ENCODE results near the gene DST. TPM values are rescaled to one million over a fixed set of nuclear protein-coding genes. Genes with fewer than 3 reads are reported as not detected.

DST gene
- total RNA-seq, 2 experiments from 2014 or later = 1.3 to 1.7 TPM

- intact Hi-C loops (cut with micrococcal nuclease) = no loop called here
- peaks cover 2% of the 10 kb centered on the region for H3K4me1 Mint-ChIP-seq (ENCODE audit: low read depth)
Measured at GRCh38 chr6:56551409-56552120, 91.1 kb downstream of the DST start.

GRCh38 chr6:56550301-56550700 is 92.4 kb downstream of the DST start:
- no peak overlapping the region for H3K27ac Mint-ChIP-seq
- peaks cover 2% of the 10 kb centered on the region for H3K4me1 Mint-ChIP-seq (ENCODE audit: low read depth)
- DNase-seq = no peak
- intact Hi-C loops (cut with micrococcal nuclease) = no loop called here
- no peak overlapping the region for H3K4me3 Mint-ChIP-seq
- TF ChIP-seq CTCF (IDR thresholded peaks at IDR 0.05) = no peak
- no peaks in the 10 kb centered on the region for H3K36me3 Mint-ChIP-seq (ENCODE audit: low read depth)
- ChIA-PET POLR2A (no interaction called here), CTCF (interaction anchor here (1.0 kb wide), 1 partner anchor 21 kb away, joined by 3 read pairs; no protein-coding TSS in a partner anchor)
- no peaks in the 10 kb centered on the region for H3K9me3 Mint-ChIP-seq
- ATAC-seq = no peak
- no peaks in the 10 kb centered on the region for H3K27me3 Mint-ChIP-seq

More at GRCh38 chr6:56551409-56552120, 91.1 kb downstream of the DST start:
- ATAC-seq = no peak
- Mint-ChIP-seq H3K4me3 (no peak overlapping the region), H3K36me3 (ENCODE audit: low read depth) (no peaks in the 10 kb centered on the region), H3K27ac (no peak overlapping the region), H3K9me3 (no peaks in the 10 kb centered on the region), H3K27me3 (no peaks in the 10 kb centered on the region)
- ChIA-PET CTCF (interaction anchor here (1.2 to 3.1 kb wide), 2 partner anchors 18 to 83 kb away, joined by 3 to 12 read pairs; no protein-coding TSS in a partner anchor), POLR2A (no interaction called here)
- no peak for DNase-seq
- no peak for TF ChIP-seq CTCF (IDR thresholded peaks at IDR 0.05)

GRCh38 chr6:56549014-56549413 is 93.7 kb downstream of the DST start:
- TF ChIP-seq CTCF (IDR thresholded peaks at IDR 0.05) = no peak
- intact Hi-C loops (cut with micrococcal nuclease) = no loop called here
- Mint-ChIP-seq H3K4me3 (no peak overlapping the region), H3K27ac (no peak overlapping the region), H3K36me3 (ENCODE audit: low read depth) (no peaks in the 10 kb centered on the region), H3K4me1 (ENCODE audit: low read depth) (peaks cover 2% of the 10 kb centered on the region), H3K9me3 (no peaks in the 10 kb centered on the region), H3K27me3 (no peaks in the 10 kb centered on the region)
- CTCF ChIA-PET = interaction anchor here (1.2 to 2.1 kb wide), 2 partner anchors 44 to 194 kb away, joined by 3 to 5 read pairs; no protein-coding TSS in a partner anchor
- POLR2A ChIA-PET = no interaction called here
- no peak for DNase-seq
- no peak for ATAC-seq

GRCh38 chr6:56547687-56548086 is 95.0 kb downstream of the DST start:
- intact Hi-C loops (cut with micrococcal nuclease) = no loop called here
- H3K36me3 Mint-ChIP-seq (ENCODE audit: low read depth) = no peaks in the 10 kb centered on the region
- H3K9me3 Mint-ChIP-seq = no peaks in the 10 kb centered on the region
- no peak overlapping the region for H3K4me3 Mint-ChIP-seq
- H3K27me3 Mint-ChIP-seq = no peaks in the 10 kb centered on the region
- no peak overlapping the region for H3K27ac Mint-ChIP-seq
- POLR2A ChIA-PET = no interaction called here
- TF ChIP-seq CTCF (IDR thresholded peaks at IDR 0.05) = no peak
- DNase-seq (no peak), ATAC-seq (no peak)
- CTCF ChIA-PET = interaction anchor here (2.1 kb wide), 1 partner anchor 45 kb away, joined by 5 read pairs; no protein-coding TSS in a partner anchor
- peaks cover 2% of the 10 kb centered on the region for H3K4me1 Mint-ChIP-seq (ENCODE audit: low read depth)
